DMS114 treated with DMSO at 0.1 percent for 48 hours (cell line): Measurements from ENCODE around the gene FAM72A.
"Not testable (repeated sequence)": the region's sequence is repeated elsewhere in the genome, so short reads cannot be mapped to it uniquely, and the experiment has no call there.

Experiments
- DNase-seq: peaks from one replicate; lab custom pipeline; 2025; ENCODE audit not compliant: unreplicated experiment; lab: John Stamatoyannopoulos, UW

The FAM72A gene

DNA sequence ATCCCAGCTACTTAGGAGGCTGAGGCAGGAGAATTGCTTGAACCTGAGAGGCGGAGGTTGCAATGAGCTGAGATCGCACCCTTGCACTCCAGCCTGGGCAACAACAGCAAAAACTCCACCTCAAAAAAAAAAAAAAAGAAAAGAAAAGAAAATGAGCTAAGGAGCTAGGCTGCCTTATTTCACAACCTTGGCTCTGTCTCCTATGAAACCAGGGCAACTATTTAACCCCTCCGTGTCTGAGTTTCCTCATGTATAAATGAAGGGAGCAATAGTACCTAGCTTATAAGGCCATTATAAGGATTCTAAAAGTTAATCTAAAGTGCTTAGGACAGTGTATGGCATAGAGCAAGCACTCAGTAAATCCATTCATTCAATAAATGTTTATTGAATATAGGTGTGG is 32.8 kb downstream of the FAM72A start:
- DNase-seq: not testable (repeated sequence)

GRCh38 chr1:206167350-206168029 is 35.1 kb downstream of the FAM72A start:
- not testable (repeated sequence) for DNase-seq

DNA sequence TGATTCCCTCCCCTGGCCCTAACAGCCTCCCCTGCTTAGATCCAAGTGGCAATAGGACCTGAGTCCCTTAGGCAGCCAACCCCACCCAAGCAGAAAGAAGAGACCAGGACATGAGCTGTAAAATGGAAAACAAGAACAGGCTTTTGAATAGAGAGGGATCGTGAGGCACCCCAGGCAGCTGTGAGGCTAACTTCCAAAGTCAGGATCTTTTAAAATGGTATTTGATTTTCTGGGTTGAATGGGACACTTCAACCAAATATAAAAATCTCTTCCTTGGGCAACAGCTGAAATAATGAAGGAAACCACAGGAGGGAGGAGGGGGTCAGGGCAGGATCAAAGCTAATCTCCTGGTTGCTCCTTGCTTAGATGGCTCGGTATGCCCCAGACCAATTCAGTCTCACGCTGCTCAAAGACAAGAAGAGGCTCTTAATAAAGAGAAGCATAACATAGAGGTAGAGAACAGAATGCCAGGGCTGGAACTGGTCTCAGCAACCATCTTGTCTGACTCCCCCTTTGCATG is 56.8 kb downstream of the FAM72A start:
- no peak for DNase-seq

DNA sequence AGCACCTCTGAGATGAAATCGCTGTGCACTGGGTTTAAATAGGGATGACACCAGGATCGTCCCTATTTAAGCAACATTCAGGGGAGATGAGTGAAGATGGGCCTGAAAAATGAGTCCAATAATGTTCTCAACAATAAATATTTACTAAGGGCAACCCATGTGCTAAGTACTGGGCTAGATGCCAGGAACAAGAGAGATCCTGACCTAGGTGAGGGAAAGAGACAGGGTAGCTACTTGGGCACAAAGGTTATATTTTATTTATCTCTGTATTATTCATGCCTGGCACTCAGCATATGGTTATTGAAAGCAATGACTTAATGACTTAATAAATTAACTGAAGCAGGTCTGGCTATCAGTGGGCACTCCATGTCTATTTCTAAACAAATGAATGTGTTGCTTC is 58.0 kb downstream of the FAM72A start:
- DNase-seq: no peak

DNA sequence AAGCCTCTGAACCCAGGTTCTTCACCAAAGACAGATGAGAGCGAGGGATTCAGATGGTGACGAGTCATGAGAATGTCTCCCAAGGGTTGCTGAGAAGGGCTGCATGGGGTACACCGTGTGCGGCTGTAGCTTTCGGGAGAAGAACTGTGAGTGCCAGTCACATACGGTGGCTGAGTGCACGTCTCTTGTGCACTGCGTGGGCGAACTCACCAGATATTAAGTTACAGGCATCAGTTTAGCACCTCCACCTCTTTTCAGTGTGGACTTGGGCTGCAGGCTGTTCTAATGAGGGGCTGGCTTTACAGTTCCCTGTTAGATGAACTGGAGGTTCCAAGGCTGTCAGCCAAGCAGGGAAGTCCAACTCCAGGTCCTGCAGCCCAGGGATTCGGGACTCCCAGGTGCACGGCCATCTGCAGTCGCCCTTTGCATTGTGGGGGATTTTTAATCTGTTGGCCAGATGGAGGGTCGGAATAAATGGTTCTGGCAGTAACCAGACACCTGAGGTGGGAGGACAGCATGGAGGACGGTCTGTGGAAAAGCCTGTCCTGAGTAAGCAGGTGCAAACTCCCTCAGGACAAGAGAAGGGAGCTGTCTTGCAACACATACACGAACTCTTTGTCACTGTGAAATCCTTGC is 59.0 kb downstream of the FAM72A start:
- no peak for DNase-seq

DNA sequence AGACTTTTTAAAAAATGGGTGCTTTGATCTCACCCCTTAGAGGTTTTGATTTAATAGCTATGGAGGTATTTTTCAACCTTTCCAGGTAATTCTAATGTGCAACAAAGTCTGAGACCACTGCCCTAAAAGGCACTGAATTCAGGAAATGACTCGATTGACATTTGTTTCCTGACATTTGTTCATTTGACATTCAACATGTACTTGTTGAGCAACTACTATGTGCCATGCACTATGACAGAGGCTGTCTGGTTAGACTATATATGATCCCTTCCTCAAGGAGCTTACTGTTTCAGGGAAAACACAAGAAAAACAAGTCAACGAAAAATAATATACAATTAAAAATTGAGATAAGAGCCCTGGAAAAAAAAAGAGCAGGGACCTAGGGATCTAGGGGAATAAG is 59.9 kb downstream of the FAM72A start:
- no peak for DNase-seq

DNA sequence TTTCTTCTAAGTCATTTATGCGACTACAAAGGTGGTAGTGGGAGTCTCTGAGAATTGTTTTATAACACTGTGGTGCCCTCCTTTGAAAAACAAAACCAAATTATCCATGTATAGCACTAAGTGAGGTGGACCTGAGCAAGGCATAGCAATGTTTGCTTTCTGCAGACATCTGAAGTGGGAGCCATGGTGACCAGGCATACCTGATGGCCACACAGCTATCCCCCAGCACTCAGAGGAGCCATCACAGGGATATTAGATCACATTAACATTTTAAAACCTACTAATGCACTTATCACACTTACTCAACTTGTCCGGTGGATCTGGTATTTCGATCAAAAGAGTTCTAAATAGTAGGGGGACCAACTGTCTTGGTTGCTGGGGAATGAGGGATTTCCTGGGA is 60.6 kb downstream of the FAM72A start:
- DNase-seq: no peak

GRCh38 chr1:206136241-206136640 is 66.4 kb downstream of the FAM72A start:
- no peak for DNase-seq
